Mesendoderm (in vitro differentiated cells): ENCODE data around the gene COL9A3.

ENCODE experiments used
- DNase-seq: peaks from one replicate; pipeline ENCODE4 v3.0.0; 2013
- H2AK5ac ChIP-seq: 2 replicates; pipeline ENCODE4 v1.6.1; 2013; ENCODE audit warnings: low read length, inconsistent platforms
- H2BK120ac ChIP-seq: 2 replicates; pipeline ENCODE4 v1.6.1; 2013; ENCODE audit warnings: low read depth, mild to moderate bottlenecking, low read length, moderate library complexity, mixed read lengths
- H2BK15ac ChIP-seq: replicated peaks from 2 replicates; pipeline ENCODE4 v1.6.1; 2013; ENCODE audit warnings: low read depth, mild to moderate bottlenecking, moderate library complexity
- H2BK5ac ChIP-seq: 2 replicates; pipeline ENCODE4 v1.6.1; 2013; ENCODE audit warnings: low read length, inconsistent platforms
- H3K18ac ChIP-seq: 2 replicates; pipeline ENCODE4 v1.6.1; 2013; ENCODE audit warnings: mild to moderate bottlenecking, low read length, mixed read lengths
- H3K23ac ChIP-seq: one replicate; pipeline ENCODE4 v1.6.1; 2013; ENCODE audit warnings: low read length
- H3K27ac ChIP-seq: 2 replicates; pipeline ENCODE4 v1.5.1; 2013; ENCODE audit warnings: low read depth, mild to moderate bottlenecking, inconsistent platforms, low read length, moderate library complexity
- H3K27me3 ChIP-seq: 2 replicates; pipeline ENCODE4 v1.6.1; 2013; ENCODE audit warnings: low read length, control low read depth, mild to moderate bottlenecking, inconsistent platforms; ENCODE audit not compliant: insufficient read depth, poor library complexity
- H3K36me3 ChIP-seq: 2 replicates; pipeline ENCODE4 v1.6.1; 2013; ENCODE audit warnings: low read length, inconsistent platforms; ENCODE audit not compliant: control insufficient read depth, insufficient read depth
- H3K4ac ChIP-seq: one replicate; pipeline ENCODE4 v1.6.1; 2013; ENCODE audit warnings: low read depth, mild to moderate bottlenecking, low read length, moderate library complexity
- H3K4me1 ChIP-seq: 2 replicates; pipeline ENCODE4 v1.6.1; 2013; ENCODE audit warnings: low read depth, low read length, inconsistent platforms; ENCODE audit not compliant: control insufficient read depth
- H3K4me2 ChIP-seq: 2 replicates; pipeline ENCODE4 v1.6.1; 2013; ENCODE audit warnings: low read length
- H3K4me3 ChIP-seq: 2 replicates; pipeline ENCODE4 v1.5.1; 2013; ENCODE audit warnings: mild to moderate bottlenecking, low read length
- H3K56ac ChIP-seq: one replicate; pipeline ENCODE4 v1.6.1; 2013; ENCODE audit warnings: low read length
- H3K79me1 ChIP-seq: 2 replicates; pipeline ENCODE4 v1.6.1; 2013; ENCODE audit warnings: low read length, inconsistent platforms
- H3K79me2 ChIP-seq: 2 replicates; pipeline ENCODE4 v1.6.1; 2013; ENCODE audit warnings: mild to moderate bottlenecking, low read length; ENCODE audit not compliant: control insufficient read depth, insufficient read depth
- H3K9ac ChIP-seq: 2 replicates; pipeline ENCODE4 v1.6.1; 2013; ENCODE audit warnings: low read length, inconsistent platforms
- H4K5ac ChIP-seq: one replicate; pipeline ENCODE4 v1.6.1; 2013; ENCODE audit warnings: low read length
- H4K8ac ChIP-seq: one replicate; pipeline ENCODE4 v1.6.1; 2013; ENCODE audit warnings: low read depth, mild to moderate bottlenecking, control low read depth, low read length, moderate library complexity
- WGBS: extraction: QIAGEN DNeasy Blood & Tissue Kit; methylation state at CpG from one replicate; pipeline ENCODE4 v1.1.7; 2013; ENCODE audit warnings: low lambda C conversion rate, missing lambda C conversion rate; ENCODE audit not compliant: insufficient coverage; ENCODE audit errors: extremely low coverage; 5-methylcytosine and 5-hydroxymethylcytosine counted together

Gene COL9A3

DNA sequence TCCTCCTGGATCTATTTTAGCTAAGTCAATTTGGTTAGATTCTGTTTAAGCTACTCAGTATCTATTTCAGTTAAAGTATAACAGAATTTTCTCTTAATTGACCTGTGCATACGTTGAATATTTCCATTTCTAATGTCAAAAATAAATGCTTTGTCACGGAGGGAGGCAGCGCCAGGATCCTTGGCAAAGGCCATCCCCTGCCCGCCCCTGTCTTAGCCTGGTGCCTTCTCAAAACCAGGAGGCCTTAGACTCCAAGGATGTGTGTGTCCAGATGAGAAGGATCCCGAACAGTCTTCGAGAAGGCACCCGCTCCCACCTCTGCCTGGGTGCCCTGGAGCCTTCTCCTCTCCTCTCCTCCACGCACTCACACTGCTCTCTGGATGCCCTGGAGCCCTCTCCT lies 22.4 kb downstream of the COL9A3 start:
- H3K27ac ChIP-seq, result no peak overlapping the region
- no CpG with 5 or more reads among the region's 8 CpGs for WGBS

DNA sequence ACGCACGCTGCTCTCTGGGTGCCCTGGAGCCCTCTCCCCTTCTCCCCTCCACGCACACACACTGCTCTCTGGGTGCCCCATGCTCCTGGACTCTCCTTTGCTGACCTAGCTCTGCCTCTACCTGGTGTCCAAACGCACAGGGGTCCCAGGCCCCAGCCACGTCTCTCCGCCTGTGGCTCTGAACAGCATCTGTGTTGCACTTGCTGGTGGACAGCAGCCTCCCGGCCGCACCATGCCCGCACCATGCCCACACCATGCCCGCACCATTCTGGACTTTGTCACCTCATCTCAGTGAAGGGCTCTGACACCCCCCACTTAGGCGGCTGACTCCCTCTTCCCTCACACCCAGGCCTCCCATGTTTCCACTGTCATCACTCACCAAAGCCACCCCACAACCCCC lies 23.0 kb downstream of the COL9A3 start:
- H4K5ac ChIP-seq, result no peak overlapping the region
- no peak overlapping the region for H3K4me3 ChIP-seq
- no peak overlapping the region for H2BK5ac ChIP-seq
- H3K23ac ChIP-seq, result no peak overlapping the region
- H2AK5ac ChIP-seq, result no peak overlapping the region
- H3K9ac ChIP-seq, result no peak overlapping the region
- H4K8ac ChIP-seq, result no peak overlapping the region
- DNase-seq, result no peak
- no peak overlapping the region for H2BK15ac ChIP-seq
- no CpG with 5 or more reads among the region's 11 CpGs for WGBS
- H2BK120ac ChIP-seq, result no peak overlapping the region
- H3K27me3 ChIP-seq, result no peaks in the 10 kb centered on the region
- no peaks in the 10 kb centered on the region for H3K4me1 ChIP-seq
- no peaks in the 10 kb centered on the region for H3K79me2 ChIP-seq
- H3K27ac ChIP-seq, result no peak overlapping the region
- no peak overlapping the region for H3K4ac ChIP-seq
- H3K56ac ChIP-seq, result no peak overlapping the region
- no peak overlapping the region for H3K4me2 ChIP-seq
- H3K79me1 ChIP-seq, result no peaks in the 10 kb centered on the region
- H3K36me3 ChIP-seq, result no peaks in the 10 kb centered on the region
- no peak overlapping the region for H3K18ac ChIP-seq

More for the DNA sequence above, 22.4 kb downstream of the COL9A3 start:
- no peaks in the 10 kb centered on the region for H3K27me3 ChIP-seq
- no peak overlapping the region for H2BK120ac ChIP-seq
- H4K8ac ChIP-seq, result no peak overlapping the region
- H2BK15ac ChIP-seq, result no peak overlapping the region
- H2BK5ac ChIP-seq, result no peak overlapping the region
- no peak overlapping the region for H4K5ac ChIP-seq
- H3K4me1 ChIP-seq, result no peaks in the 10 kb centered on the region
- no peaks in the 10 kb centered on the region for H3K79me1 ChIP-seq
- no peak overlapping the region for H3K56ac ChIP-seq
- no peaks in the 10 kb centered on the region for H3K36me3 ChIP-seq
- H3K79me2 ChIP-seq, result no peaks in the 10 kb centered on the region
- DNase-seq, result no peak
- no peak overlapping the region for H2AK5ac ChIP-seq
- no peak overlapping the region for H3K4me3 ChIP-seq
- no peak overlapping the region for H3K4ac ChIP-seq
- no peak overlapping the region for H3K4me2 ChIP-seq
- H3K18ac ChIP-seq, result no peak overlapping the region
- H3K9ac ChIP-seq, result no peak overlapping the region
- H3K23ac ChIP-seq, result no peak overlapping the region

DNA sequence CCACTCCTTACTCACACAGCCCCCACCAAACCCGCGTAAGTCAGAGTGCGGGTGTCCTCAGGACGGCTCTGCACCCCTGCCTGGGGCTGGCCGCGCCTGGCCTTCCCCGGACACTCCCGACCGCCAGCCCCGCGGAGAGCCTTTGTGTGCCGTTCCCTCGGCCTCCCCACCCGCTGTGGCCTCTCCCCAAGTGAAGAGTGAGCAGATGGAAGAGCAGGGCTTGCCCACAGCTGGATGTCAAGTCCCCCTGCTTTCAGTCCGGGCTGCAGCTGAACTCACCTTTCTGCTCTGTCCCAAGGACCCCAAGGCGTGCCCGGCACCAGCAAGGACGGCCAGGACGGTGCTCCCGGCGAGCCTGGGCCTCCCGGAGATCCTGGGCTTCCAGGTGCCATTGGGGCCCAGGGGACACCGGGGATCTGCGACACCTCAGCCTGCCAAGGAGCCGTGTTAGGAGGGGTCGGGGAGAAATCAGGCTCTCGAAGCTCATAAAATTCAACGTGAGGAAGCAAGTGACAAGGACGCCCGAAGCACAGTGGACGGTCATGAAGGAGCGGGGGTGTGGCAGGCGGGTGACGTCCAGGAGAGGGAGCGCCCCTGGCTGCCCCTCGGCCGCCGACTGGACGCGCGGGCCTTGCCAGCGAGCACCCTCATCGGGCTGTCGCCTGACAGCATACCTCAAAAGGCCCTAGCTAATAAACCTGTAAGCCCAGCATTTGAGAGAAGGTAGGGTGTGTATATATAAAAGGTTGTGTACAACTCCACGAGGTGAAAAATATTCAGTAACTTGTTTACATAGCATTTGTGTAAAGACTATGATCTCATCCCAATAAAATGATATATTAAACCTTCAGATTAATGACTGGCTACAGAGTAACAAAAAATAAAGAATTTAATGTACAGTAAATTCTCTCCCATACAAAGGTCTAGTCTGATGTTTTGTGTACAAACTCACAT lies 23.7 kb downstream of the COL9A3 start:
- Histone ChIP-seq H4K5ac (no peak overlapping the region), H3K27me3 (no peaks in the 10 kb centered on the region), H3K27ac (no peak overlapping the region), H2BK5ac (no peak overlapping the region), H3K23ac (no peak overlapping the region), H3K18ac (no peak overlapping the region), H3K4me1 (no peaks in the 10 kb centered on the region), H2AK5ac (no peak overlapping the region), H3K4ac (no peak overlapping the region), H4K8ac (no peak overlapping the region), H3K4me2 (no peak overlapping the region), H2BK120ac (no peak overlapping the region), H2BK15ac (no peak overlapping the region), H3K56ac (no peak overlapping the region), H3K9ac (no peak overlapping the region), H3K79me1 (no peaks in the 10 kb centered on the region), H3K4me3 (no peak overlapping the region), H3K36me3 (no peaks in the 10 kb centered on the region), H3K79me2 (no peaks in the 10 kb centered on the region)
- no CpG with 5 or more reads among the region's 45 CpGs for WGBS
- DNase-seq, result no peak

DNA sequence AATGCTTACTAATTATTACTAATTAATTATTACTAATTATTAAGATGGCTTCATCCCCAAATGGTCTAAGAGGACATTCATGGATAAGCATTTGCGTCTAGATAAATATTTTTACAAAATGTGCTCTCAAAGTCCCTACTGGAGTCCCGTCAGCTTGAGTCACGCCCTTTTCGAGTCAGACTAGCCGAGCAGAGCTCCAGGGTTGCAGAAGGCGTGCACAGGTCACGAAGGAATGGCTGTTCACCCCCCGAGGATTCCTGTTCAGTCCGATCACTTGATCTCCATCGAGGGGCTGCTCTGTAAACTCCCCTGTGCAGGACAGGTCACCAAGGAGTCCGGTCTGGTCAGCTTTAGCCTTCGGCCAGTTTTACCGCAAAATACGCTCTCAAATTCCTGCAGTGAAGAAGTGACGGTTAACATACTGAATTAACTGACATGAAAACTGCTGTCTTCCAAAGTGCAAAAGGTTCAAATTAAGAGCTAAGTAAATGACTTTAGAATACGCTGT lies 24.9 kb downstream of the COL9A3 start:
- no peak overlapping the region for H3K4me2 ChIP-seq
- no peak overlapping the region for H2BK5ac ChIP-seq
- no peak overlapping the region for H3K9ac ChIP-seq
- H3K56ac ChIP-seq, result no peak overlapping the region
- no peaks in the 10 kb centered on the region for H3K36me3 ChIP-seq
- no peak overlapping the region for H3K27ac ChIP-seq
- H2AK5ac ChIP-seq, result no peak overlapping the region
- no peak overlapping the region for H3K4ac ChIP-seq
- no peaks in the 10 kb centered on the region for H3K27me3 ChIP-seq
- no peaks in the 10 kb centered on the region for H3K79me2 ChIP-seq
- no peak overlapping the region for H3K23ac ChIP-seq
- DNase-seq, result no peak
- no peaks in the 10 kb centered on the region for H3K4me1 ChIP-seq
- no CpG with 5 or more reads among the region's 16 CpGs for WGBS
- H2BK15ac ChIP-seq, result no peak overlapping the region
- H3K4me3 ChIP-seq, result no peak overlapping the region
- no peak overlapping the region for H3K18ac ChIP-seq
- no peaks in the 10 kb centered on the region for H3K79me1 ChIP-seq
- no peak overlapping the region for H2BK120ac ChIP-seq
- no peak overlapping the region for H4K8ac ChIP-seq
- H4K5ac ChIP-seq, result no peak overlapping the region

DNA sequence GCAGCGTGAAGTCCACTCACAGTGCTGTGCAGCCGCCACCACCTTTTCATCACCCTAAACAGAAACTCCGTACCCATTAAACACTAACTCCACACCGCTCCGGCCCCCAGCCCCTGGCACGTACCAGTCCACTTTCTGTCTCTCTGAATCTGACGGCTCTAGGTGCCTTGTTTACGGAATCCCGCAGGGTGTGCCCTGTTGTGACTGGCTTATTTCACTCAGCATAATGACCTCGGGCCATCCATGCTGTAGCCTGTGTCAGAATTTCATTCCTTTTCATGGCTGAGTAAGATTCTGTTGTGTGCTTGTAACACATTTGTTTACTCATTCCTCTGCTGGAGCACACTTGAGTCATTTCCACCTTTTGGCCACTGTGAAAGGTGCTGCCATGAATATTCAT lies 26.8 kb downstream of the COL9A3 start:
- Histone ChIP-seq H3K36me3 (no peaks in the 10 kb centered on the region), H2BK5ac (no peak overlapping the region), H3K4me2 (no peak overlapping the region), H3K18ac (no peak overlapping the region), H3K27me3 (no peaks in the 10 kb centered on the region), H3K23ac (no peak overlapping the region), H3K9ac (no peak overlapping the region), H3K4me1 (no peaks in the 10 kb centered on the region), H2BK120ac (no peak overlapping the region), H2AK5ac (no peak overlapping the region), H2BK15ac (no peak overlapping the region), H3K4me3 (no peak overlapping the region), H4K8ac (no peak overlapping the region), H4K5ac (no peak overlapping the region), H3K79me1 (no peaks in the 10 kb centered on the region), H3K79me2 (no peaks in the 10 kb centered on the region), H3K27ac (no peak overlapping the region), H3K56ac (no peak overlapping the region), H3K4ac (no peak overlapping the region)
- no CpG with 5 or more reads among the region's 10 CpGs for WGBS
- DNase-seq, result no peak
